Measurements from ENCODE around the gene TRIM23.
A peak's percentile ranks its signal among the peaks of the same experiment; 100 is the strongest.

The TRIM23 gene

GRCh38 chr5:65566505-65566904, 57.6 kb downstream of the TRIM23 start:
- DNase-seq, result no peak

- DNase-seq, result no peak
These were observed 60.4 kb downstream of the TRIM23 start for GRCh38 chr5:65563777-65564176.

GRCh38 chr5:65562731-65563701, 61.1 kb downstream of the TRIM23 start, which contains the start of the genes CENPK and PPWD1:
Gene CENPK, minus strand, starts transcription at chr5:65563168. Its CDS starts 8,261 bp downstream, at chr5:65554907.
Gene PPWD1, plus strand, starts transcription at chr5:65563296. Its CDS starts 15 bp downstream, at chr5:65563311.
- DNase-seq, result peak; percentile 64 to 95 (median 90)

- no peak for DNase-seq
These were observed 67.4 kb downstream of the TRIM23 start for GRCh38 chr5:65556718-65557117.

- DNase-seq, result no peak
These were observed 68.0 kb downstream of the TRIM23 start for GRCh38 chr5:65556181-65556580.

GRCh38 chr5:65555287-65555686, 68.8 kb downstream of the TRIM23 start:
- no peak for DNase-seq

GRCh38 chr5:65553941-65554340, 70.2 kb downstream of the TRIM23 start:
- no peak for DNase-seq

- no peak for DNase-seq
These were observed 75.9 kb downstream of the TRIM23 start for GRCh38 chr5:65548281-65548680.

GRCh38 chr5:65546141-65546540, 78.0 kb downstream of the TRIM23 start:
- no peak for DNase-seq

- DNase-seq, result no peak
These were observed 79.7 kb downstream of the TRIM23 start for GRCh38 chr5:65544473-65544872.

GRCh38 chr5:65539827-65540226, 84.3 kb downstream of the TRIM23 start:
- DNase-seq, result no peak
